K562 (cell line): Measurements from ENCODE around the gene MTFR2. TPM values are rescaled to one million over a fixed set of nuclear protein-coding genes. Genes with fewer than 3 reads are reported as not detected.

Experiments
- ETV6 ChIP-seq, 3 experiments: fragments of 150-350 bp in 1 of 3; sonication (generic) in 1 of 3; formaldehyde crosslinking in 1 of 3; IDR thresholded peaks; 2 replicates each; pipeline versions ENCODE4 v1.6.1 to v1.8.0; 2014 to 2022; ENCODE audit warnings: borderline replicate concordance in 2 of 3, low read depth in 2 of 3, antibody characterized with exemption in 1 of 3, low read length in 1 of 3, mild to moderate bottlenecking in 1 of 3, missing genetic modification reagents in 1 of 3
- GMEB1 ChIP-seq: fragments of 250-450 bp; sonication (Bioruptor Pico); IDR thresholded peaks from 2 replicates; pipeline ENCODE4 v1.4.0; 2020; ENCODE audit warnings: mild to moderate bottlenecking
- NCOR1 ChIP-seq: fragments of 450-650 bp; IDR thresholded peaks from 2 replicates; pipeline ENCODE4 v1.6.1; 2016; ENCODE audit warnings: mild to moderate bottlenecking, moderate library complexity
- REST ChIP-seq, 2 experiments: fragments of 450-650 bp; formaldehyde crosslinking in 1 of 2; IDR thresholded peaks; 2 replicates each; pipeline versions ENCODE4 v1.4.0 to v1.6.1; 2014 to 2020; ENCODE audit warnings: mild to moderate bottlenecking in 2 of 2, borderline replicate concordance in 1 of 2, low read depth in 1 of 2
- RNF2 ChIP-seq: sonication (generic); IDR thresholded peaks from 2 replicates; pipeline ENCODE4 v1.6.1; 2016
- TBP ChIP-seq: optimal IDR thresholded peaks from 2 replicates; pipeline ENCODE3; 2011; ENCODE audit warnings: low read depth, low read length, improper control_type of control experiment
- VEZF1 ChIP-seq: fragments of 200-800 bp; sonication (Bioruptor generic); IDR thresholded peaks from 2 replicates; pipeline ENCODE4 v1.6.1; 2017; ENCODE audit warnings: missing genetic modification characterization, missing compliant biosample characterization
- ZNF232 ChIP-seq: sonication (generic); formaldehyde crosslinking; IDR thresholded peaks from 2 replicates; pipeline ENCODE4 v1.8.0; 2022; ENCODE audit warnings: mild to moderate bottlenecking, missing genetic modification reagents
- ZNF395 ChIP-seq: fragments of 200-800 bp; sonication (Bioruptor generic); IDR thresholded peaks from 2 replicates; pipeline ENCODE4 v1.6.1; 2017; ENCODE audit warnings: missing genetic modification characterization, missing compliant biosample characterization
- polyA plus RNA-seq, 8 experiments: library from polyadenylated mRNA; depleted of rRNA in 4 of 8; stranded (reverse) in 5 of 8; unstranded in 3 of 8; fragments of >200 nt; fragmentation: Nextera tagmentation in 2 of 8; fragmentation: Illumina TruSeq in 1 of 8; extraction: Ambion mirVana in 2 of 8; extraction: Trizol in 1 of 8; gene quantifications; 2 replicates each; pipeline versions ENCODE4 v1.2.1 to v1.2.3, GENCODE V29; 2011 to 2014; ENCODE audit warnings: inconsistent platforms in 1 of 8, missing spikeins in 1 of 8
- total RNA-seq, 7 experiments: library from RNA; depleted of rRNA in 6 of 7; stranded (reverse); fragments of >200 nt in 6 of 7; fragmentation: Illumina TruSeq in 2 of 7; extraction: Trizol in 2 of 7; gene quantifications; 2 replicates each; pipeline versions ENCODE4 v1.2.1 to v1.2.3, GENCODE V29; 2011 to 2021; ENCODE audit warnings: low replicate concordance in 1 of 7
- TF ChIP-seq, protein P1 (sequence below), 2 experiments: fragments of 250-450 bp in 1 of 2; fragments of 450-650 bp in 1 of 2; sonication (Bioruptor Pico) in 1 of 2; IDR thresholded peaks; 2 replicates each; pipeline versions ENCODE4 v1.6.1 to v1.8.0; 2016 to 2021; ENCODE audit warnings: mild to moderate bottlenecking in 2 of 2, moderate library complexity in 2 of 2, missing compliant biosample characterization in 1 of 2, missing genetic modification characterization in 1 of 2

Gene MTFR2
- total and polyA plus RNA-seq, 9 of the 15 experiments (the other 6 are each of a cell fraction or from before 2014, with no cell fraction given) = 10.1 to 63.3 (median 45.9) TPM

DNA sequence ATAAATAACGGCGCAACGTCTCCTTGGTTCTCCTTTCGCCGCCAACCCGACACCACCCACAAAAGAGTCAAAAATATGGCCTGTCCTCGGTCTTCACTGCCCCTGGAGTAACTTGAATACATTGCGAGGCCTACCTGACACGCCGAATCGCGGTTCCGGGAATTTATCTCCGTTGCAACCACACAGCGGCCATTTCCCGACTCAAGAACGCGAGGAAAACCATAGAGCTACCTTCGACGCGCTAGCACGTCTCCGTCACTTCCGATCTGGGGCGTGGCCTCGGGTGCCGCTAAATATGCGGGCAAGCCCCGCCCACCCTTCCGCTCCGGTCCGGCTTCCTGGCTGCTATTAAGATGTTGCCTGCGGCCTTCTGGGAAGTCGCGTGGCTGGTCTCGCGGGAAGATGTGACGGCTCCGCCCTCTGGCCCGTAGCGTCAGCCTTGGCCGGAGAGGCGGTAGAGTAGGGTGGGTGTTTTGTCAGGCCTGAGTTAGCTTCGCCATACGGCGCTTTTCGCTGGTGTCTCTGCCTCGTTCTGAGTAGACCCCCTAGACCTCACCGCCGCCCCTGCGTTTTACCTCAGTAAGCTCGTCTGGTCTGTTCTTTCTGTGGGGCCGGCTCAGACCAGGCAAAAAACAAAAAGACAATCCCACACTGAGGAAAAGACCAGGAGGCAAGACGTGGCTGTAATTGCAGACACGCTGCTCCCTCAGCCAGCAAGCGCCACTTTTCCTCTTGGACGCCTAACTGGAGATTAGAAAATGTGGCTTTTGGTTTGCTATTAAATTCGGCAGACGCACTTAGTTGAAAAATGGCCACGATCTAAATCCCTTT, 39.7 kb upstream of the MTFR2 start, which contains the start of gene BCLAF1 (continued):
- TF ChIP-seq GMEB1 (CRISPR knock-in tag) (peak; percentile 47; the same call in 1 of the 2 replicates), VEZF1 (peak; percentile 77), TBP (peak; percentile 98), RNF2 (peak; percentile 84), ZNF395 (CRISPR knock-in tag) (peak; percentile 87), ETV6 (IDR thresholded peaks at IDR 0.05; ENCODE audit: borderline replicate concordance in 1 of 2, low read depth in 2 of 2, low read length in 1 of 2) (no peak), ETV6 (CRISPR knock-in tag; IDR thresholded peaks at IDR 0.05; ENCODE audit: borderline replicate concordance) (0 out of 2 replicates have a peak, but pooled peaks have one; percentile 59), REST (IDR thresholded peaks at IDR 0.05; ENCODE audit: borderline replicate concordance) (no peak), REST (CRISPR knock-in tag; IDR thresholded peaks at IDR 0.05; ENCODE audit: low read depth) (peak; percentile 42; the same call in 1 of the 2 replicates), ZNF232 (CRISPR knock-in tag) (0 out of 2 replicates have a peak, but pooled peaks have one; percentile 14), NCOR1 (0 out of 2 replicates have a peak, but pooled peaks have one; percentile 42)
- TF ChIP-seq, protein P1, sequence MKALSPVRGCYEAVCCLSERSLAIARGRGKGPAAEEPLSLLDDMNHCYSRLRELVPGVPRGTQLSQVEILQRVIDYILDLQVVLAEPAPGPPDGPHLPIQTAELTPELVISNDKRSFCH (CRISPR knock-in tag; IDR thresholded peaks at IDR 0.05) = no peak
- TF ChIP-seq, protein P1 (tag; IDR thresholded peaks at IDR 0.05) = peak; percentile 66
